ENCODE data around the gene PCYT1A.
A peak's percentile ranks its signal among the peaks of the same experiment; 100 is the strongest.
"Not testable (repeated sequence)": the region's sequence is repeated elsewhere in the genome, so short reads cannot be mapped to it uniquely, and the experiment has no call there.

PCYT1A gene

DNA sequence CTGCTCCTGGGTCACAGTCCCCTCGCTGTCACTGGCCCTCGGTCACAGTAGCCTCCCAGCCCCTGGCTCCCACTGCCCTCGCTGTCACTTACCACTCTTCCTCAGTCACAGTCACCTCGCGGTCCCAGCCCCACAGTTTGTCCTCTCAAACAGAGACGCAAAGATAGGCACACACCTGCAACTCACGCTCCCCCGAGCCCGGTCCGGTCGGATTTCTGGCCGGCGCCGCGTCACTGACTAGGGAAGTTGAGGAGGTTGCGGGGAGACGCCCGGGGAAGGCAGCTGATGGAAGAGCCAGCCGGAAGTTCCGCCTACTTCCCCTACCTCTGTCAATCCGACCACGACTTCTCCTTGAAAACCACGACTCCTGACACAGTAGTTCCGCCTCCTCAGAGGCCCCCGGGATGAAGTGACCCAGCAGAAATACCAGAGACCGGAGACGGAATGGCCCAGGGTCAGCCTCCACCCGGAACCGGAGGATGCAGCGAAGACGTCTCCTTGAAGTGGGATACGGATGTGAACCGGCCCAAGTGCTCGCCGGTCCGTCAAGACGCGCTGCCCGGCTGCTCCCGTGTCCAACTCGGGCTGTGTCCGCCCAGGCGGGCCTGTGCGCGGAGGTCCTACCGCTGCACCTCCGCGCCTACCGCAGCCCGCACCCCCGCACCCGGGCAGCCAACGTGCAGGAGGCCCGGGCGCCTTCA lies at the start of gene PCYT1A:
Gene PCYT1A, minus strand, starts transcription at position 287 of the 701 bp plus-strand sequence. CDS start 17,195 bp downstream, outside the sequence.
- DNase-seq (ENCODE audit: low read depth, low spot score) = peak; percentile 95

DNA sequence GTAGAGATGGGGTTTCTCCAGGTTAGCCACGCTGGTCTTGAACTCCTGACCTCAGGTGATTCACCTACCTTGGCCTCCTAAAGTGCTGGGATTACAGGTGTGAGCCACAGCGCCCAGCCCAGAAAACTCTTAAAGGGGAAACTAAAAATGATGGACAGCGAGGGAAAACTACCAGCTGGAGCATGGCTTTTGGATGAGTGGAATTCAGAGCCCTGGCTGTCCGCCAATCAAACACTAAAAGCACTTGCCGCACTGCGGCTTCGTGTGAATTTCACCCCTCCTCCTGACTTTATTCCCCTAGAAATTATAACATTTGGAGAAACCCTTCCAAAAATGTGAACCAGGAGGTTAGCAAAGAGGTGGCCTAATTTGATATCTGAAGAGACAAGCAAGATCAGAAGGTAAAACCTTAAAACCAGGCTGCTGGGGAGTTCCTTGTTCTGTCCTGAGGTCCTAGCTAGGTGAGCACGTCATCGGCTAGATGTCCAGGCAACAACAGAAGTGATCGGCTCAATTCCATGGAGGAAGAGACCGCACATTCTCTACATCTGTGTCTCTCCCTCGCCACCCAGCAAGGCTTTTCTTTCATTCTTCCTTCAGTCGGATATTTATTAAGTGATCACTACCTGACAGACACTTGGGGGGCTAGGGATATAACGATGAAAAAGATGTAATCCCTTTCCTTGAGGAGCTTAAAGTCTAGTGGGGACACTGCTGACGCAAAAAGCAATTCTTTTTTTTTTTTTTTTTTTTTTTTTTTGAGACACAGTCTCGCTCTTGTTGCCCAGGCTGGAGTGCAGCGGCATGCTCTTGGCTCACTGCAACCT lies 49.0 kb upstream of the PCYT1A start:
- no peak for DNase-seq (ENCODE audit: low read depth, low spot score)

DNA sequence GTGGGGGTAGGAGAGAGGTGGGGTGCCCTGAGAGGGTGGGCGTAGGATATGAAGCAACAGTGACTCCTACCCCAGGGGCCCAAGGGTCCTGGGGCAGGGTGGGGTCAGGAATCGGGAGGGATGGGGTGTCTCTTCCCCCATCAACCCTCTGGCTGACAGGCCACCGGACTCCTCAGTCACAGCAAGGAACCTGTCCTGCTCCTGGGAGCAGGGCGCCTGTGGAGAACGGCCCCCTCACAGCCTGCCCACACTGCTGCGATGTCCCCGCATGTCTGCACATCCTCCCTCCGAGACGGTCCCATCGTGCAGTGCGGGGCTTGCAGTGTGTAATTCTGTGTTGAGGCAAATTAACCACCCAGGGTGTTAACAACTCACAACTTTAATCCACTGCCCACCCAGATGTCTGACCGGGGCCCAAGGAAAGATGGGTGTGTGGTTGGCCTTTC lies 48.0 kb upstream of the PCYT1A start:
- no peak for DNase-seq (ENCODE audit: low read depth, low spot score)

DNA sequence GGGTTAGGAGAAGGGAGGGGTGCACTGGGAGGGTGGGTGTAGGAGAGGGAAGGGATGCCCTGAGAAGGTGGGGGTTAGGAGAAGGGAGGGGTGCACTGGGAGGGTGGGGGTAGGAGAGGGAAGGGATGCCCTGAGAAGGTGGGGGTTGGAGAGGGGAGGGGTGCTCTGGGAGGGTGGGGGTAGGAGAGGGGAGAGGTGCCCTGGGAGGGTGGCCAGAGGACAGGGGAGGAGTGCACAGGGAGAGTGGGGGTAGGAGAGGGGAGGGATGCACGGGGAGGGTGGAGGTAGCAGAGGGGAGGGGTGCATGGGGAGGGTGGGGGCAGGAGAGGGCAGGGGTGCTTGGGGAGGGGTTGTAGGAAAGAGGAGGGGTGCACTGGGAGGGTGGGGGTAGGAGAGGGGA lies 47.5 kb upstream of the PCYT1A start:
- DNase-seq (ENCODE audit: low read depth, low spot score) = no peak

DNA sequence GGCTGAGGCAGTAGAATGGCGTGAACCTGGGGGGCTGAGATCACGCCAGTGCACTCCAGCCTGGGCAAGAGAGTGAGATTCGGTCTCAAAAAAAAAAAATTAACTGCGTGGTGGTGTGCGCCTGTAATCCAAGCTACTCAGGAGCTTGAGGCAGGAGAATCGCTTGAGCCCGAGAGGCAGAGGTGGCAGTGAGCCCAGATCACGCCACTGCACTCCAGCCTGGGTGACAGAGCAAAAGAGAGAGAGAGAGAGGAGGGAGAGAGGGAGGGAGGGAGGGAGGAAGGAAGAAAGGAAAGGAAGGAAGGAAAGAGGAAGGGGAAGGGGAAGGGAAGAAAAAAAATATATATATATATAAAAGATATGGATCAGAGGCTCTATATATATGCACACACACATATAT lies 44.6 kb upstream of the PCYT1A start:
- no peak for DNase-seq (ENCODE audit: low read depth, low spot score)

DNA sequence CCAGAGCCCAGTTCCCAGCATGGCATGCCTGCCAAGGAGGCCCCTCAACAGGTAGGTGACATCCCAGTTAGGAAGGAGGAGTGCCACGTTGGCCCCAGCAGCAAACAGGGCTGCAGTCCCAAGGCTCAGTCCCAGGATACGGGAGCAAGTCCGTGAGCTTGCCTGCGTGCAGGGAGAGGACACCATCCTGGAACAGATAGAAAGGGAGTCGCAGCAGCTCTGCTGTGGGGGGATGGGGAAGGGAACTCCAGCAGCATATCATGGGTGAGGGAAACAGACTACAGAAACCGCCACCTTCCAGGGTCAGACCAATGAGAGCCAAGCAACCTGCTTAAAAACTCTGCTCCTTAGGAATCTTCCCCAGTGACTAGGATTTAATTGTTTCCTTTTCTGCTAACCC lies 39.9 kb upstream of the PCYT1A start:
- DNase-seq (ENCODE audit: low read depth, low spot score) = no peak

DNA sequence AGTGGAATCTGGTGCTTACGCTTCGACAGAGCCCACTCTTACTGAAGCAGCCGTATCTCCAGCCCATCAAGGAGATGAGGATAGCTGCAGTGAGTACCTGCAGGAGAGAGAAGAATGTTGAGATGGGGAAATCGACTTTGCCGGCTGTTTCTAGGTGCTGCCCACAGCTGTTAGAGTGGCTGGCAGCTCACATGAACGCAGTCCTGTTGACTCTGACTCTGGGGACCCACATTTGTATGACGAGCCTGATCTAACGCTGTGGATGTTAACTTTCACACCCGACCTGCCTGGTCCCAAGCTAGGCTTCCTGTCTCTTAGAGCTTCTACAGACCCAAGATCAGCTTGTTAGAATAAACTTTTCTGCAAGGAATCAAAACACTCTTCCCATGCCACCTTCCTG lies 39.4 kb upstream of the PCYT1A start:
- no peak for DNase-seq (ENCODE audit: low read depth, low spot score)

DNA sequence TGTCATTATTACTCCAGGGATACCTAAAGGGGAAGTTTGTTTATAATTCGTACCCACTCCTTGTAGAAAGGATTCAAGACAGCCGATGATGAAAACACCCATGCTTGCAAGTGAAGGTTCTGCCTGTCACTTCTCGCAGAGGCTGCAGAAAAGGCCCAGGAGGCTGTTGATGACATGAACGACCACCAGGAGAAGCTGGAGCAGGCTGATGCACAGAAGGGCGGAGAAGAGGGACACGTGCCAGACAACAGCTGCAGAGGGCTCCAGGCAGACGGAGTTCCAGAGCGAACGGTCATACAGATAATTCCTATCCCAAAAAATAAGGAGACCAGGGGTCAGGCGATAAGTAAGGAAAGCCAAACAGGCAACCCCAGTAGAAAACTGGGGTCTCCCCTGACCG lies 36.2 kb upstream of the PCYT1A start:
- DNase-seq (ENCODE audit: low read depth, low spot score) = no peak

DNA sequence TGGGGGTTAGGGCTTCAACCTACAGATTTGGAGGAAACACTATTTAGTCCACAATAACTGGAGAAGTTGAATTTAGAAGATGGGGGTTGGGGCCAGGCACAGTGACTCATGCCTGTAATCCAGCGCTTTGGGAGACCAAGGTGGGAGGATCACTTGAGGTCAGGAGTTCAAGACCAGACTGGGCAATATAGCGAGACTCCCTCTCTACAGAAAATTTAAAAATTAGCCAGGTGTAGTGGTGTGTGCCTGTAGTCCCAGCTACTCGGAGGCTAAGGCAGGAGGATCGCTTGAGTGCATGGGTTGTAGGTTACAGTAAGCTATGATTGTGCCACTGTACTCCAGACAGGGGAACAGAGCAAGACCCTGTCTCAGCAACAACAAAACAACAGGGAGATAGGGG lies 35.5 kb upstream of the PCYT1A start:
- no peak for DNase-seq (ENCODE audit: low read depth, low spot score)

DNA sequence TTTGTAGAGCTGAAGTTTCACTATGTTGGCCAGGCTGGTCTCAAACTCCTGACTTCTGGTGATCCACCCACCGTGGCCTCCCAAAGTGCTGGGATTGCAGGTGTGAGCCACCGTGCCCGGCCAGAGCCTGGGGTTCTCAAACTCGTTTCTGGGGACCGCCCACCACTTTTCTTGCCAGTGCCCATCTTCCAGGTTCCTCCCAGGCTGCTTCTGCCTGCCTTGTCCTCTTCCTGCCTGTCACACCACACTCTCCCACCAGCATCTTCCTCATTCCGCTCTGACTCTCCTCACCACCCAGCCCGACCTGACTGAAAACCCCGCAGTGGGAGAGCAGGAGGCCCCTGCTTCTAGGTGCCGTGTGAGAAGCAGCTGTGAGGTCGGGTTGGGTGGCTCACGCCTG lies 33.6 kb upstream of the PCYT1A start:
- DNase-seq (ENCODE audit: low read depth, low spot score) = no peak

DNA sequence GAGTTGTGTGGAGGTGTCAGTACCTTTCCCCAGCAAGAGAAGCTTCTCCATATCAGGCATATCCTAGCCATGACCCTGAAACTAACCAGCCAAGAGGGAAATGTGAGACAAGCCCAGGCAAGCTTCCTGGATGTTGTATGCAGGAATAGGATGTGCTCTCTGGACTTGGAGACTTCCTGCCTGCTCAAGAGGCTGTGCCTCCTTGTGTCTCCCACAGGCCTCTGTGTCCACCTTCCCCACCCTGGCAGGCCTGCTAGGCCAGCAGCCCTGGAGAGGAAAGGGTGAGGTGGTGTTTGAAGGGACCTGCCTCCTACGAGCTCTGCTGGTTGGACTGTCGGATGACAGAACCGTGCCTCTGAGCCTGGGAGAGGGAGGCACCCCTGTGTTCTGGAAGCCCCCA lies 32.6 kb upstream of the PCYT1A start:
- no peak for DNase-seq (ENCODE audit: low read depth, low spot score)

DNA sequence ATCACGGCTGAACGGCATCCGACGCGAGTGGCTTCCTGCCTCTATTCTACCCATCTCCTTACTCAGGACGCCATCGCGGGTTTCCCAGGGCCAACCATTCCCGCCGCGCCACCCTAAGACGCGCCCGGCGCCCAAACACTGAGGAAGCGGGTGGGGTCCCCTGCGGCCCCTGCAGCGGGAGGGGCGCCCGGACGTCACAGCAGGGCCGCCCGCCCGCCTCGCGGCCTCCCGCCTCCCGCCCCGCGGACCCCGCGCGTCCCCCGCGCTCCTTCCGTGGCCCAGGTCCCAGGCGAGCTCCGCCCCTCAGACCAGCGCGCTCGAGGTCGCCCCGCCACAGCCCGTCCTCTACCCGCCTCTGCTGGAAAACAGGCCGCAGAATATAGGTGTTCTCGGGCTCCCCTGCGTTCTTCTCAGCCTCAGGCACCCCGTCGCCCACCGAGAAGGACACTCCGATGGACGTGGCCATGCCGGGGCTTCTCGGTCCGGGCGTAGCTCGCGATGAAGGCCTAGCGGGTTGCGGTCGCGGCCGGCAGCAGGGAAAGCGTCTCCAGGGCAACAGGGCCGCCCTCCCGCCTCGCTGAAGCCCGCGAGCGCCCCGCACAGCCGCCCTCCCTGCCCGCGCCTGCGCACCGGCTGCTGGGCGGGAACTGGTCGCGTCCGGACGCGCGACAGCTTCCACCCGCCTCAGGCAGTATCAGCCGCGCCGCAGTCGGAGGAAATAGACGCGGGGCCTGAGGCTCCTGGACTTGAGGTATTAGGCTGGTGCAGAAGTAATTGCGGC lies 30.4 kb upstream of the PCYT1A start, which contains the start of gene DYNLT2B:
Gene DYNLT2B, minus strand, starts transcription at position 554 of the 781 bp plus-strand sequence. Its CDS starts 88 bp downstream, at position 466.
- no peak for DNase-seq (ENCODE audit: low read depth, low spot score)

DNA sequence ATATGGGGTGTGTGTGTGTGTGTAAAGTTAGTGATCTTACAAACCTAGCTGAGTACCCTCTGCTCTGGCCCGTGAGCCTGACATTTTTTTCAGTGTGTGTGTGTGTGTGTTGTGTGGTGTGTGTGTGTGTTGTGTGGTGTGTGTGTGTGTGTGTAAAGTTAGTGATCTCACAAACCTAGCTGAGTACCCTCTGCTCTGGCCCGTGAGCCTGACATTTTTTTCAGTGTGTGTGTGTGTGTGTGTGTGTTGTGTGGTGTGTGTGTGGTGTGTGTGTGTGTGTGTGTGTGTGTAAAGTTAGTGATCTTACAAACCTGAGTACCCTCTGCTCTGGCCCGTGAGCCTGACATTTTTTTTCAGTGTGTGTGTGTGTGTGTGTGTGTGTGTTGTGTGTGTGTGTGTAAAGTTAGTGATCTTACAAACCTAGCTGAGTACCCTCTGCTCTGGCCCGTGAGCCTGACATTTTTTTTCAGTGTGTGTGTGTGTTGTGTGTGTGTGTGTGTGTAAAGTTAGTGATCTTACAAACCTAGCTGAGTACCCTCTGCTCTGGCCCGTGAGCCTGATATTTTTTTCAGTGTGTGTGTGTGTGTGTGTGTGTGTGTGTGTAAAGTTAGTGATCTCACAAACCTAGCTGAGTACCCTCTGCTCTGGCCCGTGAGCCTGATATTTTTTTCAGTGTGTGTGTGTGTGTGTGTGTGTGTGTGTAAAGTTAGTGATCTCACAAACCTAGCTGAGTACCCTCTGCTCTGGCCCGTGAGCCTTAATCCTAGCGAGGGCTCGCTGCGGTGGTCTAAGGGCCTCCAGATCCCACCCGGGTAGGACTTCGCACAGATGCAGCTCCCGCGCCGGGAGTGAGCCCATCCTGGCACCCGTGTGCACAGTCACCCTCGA lies 29.5 kb upstream of the PCYT1A start:
- DNase-seq (ENCODE audit: low read depth, low spot score) = not testable (repeated sequence)

DNA sequence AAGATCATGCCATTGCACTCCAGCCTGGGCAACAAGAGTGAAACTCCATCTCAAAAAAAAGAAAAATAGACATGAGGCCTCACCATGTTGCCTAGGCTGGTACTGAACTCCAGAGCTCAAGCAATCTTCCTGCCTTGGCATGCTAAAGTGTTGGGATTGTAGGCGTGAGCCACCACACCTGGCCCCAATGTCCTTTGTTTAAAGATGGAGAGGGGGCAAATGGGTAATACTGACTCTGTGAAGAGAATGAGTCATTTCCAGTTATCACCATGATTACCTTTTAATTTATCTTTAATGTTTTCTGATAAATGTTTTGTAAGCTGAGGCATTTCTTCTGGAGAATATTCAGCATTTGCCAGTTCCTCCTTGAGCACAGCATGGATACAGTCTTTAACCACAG lies 28.3 kb upstream of the PCYT1A start:
- DNase-seq (ENCODE audit: low read depth, low spot score) = no peak

DNA sequence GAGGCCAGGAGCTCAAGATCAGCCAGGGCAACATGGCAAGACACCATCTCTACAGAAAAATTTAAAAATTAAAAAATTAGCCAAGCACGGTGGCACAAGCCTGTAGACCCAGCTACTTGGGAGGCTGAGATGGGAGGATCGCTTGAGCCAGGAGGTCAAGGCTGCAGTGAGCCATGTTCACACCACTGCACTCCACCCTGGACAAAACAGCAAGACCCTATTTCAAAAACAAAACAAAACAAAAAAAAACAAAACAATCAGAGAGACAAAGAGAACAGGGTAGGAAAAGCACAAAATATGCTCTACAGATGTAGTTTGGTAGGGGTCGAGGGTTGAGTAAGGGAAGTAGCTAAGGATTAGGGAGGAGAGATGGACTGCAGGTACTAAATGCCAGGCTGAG lies 27.1 kb upstream of the PCYT1A start:
- DNase-seq (ENCODE audit: low read depth, low spot score) = no peak

DNA sequence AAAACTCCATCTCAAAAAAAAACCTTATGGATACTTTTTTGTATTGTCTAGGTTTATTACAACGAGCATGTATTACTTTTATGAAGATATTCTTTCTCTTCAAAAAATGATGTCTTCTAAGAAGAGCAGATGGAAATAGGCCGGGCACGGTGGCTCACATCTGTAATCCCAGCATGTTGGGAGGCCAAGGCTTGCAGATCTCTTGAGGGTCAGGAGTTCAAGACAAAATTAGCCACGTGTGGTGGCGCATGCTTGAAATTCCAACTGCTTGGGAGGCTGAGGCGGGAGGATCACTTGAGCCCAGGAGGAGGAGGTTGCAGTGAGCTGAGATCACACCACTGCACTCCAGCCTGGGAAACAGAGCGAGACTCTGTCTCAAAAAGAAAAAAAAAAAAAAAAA lies 26.6 kb upstream of the PCYT1A start:
- DNase-seq (ENCODE audit: low read depth, low spot score) = not testable (repeated sequence)

DNA sequence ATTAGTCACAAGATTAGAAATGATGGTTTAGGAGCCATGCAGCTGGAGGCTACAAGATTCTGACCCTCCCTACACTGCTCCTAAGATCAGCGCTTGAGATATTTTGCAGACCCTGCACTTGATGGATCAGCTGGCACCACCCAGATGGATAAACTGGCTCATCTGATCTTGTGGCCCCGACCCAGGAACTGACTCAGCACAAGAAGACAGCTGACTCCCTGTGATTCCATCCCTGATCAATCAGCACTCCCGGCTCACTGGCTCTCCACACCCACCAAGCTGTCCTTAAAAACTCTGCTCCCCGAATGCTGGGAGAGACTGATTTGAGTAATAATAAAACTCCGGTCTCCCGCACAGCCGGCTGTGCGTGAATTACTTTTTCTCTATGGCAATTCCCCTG lies 15.4 kb upstream of the PCYT1A start:
- not testable (repeated sequence) for DNase-seq (ENCODE audit: low read depth, low spot score)

DNA sequence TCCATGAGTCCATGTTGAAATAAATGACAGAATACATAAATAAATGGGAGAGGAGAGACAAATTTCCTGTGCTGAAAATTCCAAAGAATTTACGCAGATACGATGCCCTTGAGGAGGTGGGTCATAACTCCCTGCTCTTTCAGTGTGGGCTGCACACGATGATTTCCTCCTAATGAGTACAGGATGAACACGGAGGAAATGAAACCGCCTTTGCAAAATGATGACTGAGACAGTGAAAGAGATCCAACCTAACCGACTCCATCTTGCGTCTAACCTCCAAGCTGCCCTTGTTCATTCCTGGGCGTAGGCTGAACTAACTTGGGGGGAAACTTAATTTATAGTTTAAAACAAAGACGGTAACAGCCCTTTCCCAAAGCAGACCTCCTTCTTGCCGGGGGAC lies 15.0 kb upstream of the PCYT1A start:
- DNase-seq (ENCODE audit: low read depth, low spot score) = not testable (repeated sequence)

DNA sequence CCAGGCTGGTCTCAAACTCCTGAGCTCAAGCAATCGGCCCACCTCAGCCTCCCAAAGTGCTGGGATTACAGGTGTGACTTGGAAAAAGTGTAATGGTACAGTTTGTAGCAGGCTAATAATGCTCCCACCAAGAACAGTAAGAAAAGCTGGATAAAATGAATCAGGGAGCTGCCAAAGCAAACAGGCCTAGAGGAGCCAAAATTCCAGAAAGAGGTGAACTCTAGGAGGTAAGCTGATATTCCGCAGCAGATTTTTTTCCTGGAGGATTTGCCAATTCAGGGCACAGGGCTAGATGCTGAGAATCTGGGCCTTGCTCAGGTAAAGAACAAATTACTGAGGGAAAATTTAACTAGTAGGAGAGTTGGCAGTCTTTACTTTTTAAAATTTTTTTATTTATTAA lies 11.0 kb upstream of the PCYT1A start:
- no peak for DNase-seq (ENCODE audit: low read depth, low spot score)

DNA sequence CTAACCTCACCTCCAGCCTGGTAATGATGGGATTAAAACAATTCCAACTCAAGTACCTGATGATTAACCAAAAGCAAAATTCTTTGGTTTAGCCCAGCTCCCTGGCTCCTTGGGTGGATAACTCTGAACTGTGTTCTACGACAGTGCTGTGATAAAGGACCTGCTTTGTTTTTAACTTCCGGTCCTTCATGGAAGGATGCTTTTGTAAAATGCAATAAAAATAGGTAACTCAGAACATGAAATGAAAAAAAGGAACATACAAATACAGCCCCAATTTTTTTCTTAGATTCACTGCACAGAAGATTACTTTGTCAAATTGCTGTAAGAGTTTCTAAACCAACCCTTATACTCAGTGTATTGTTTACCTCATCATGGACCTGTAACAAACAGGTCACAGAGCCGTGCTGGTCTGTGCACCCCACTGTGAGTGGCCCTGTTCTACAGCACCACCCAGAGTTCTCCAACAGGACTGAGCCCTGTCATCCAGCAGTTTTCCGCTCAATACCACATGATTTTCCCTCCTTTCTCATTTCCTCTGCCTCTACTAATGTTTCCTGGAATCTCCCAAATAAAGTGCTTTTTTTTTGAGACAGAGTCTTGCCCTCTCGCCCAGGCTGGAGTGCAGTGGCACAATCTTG lies 4.9 kb upstream of the PCYT1A start:
- DNase-seq (ENCODE audit: low read depth, low spot score) = no peak

DNA sequence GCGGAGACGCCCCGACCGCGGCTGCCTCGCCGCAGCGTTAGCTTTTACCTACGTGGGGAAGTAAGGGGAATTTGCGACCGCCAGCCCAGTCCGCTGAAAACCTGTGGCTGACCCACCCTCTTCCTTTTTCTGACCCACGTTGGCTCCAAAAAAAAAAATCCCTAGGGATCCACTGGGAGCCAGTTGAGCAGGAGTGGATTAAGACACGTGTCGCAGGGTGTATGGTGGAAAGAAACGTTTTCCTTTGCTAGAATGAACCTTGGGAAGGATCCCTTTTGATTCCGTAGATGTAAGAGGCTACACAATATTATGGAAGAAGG lies 575 bp upstream of the PCYT1A start:
- no peak for DNase-seq (ENCODE audit: low read depth, low spot score)
